ENCODE results near the gene BTG4.

GRCh38 chr11:111523343-111523742 lies 11.2 kb upstream of the BTG4 start:
- TF ChIP-seq CTCF (IDR thresholded peaks at IDR 0.05; ENCODE audit: low read depth, low read length) (no peak), EZH2phosphoT487 (IDR thresholded peaks at IDR 0.05; ENCODE audit: low read depth) (no peak)
